ENCODE results near the gene OCIAD2. TPM values are rescaled to one million over a fixed set of nuclear protein-coding genes. Genes with fewer than 3 reads are reported as not detected.
"Not testable (repeated sequence)": the region's sequence is repeated elsewhere in the genome, so short reads cannot be mapped to it uniquely, and the experiment has no call there.

Gene OCIAD2
- total RNA-seq, 4 donors from 2014 or later, result 22.0 to 56.1 (median 41.6) TPM

DNA sequence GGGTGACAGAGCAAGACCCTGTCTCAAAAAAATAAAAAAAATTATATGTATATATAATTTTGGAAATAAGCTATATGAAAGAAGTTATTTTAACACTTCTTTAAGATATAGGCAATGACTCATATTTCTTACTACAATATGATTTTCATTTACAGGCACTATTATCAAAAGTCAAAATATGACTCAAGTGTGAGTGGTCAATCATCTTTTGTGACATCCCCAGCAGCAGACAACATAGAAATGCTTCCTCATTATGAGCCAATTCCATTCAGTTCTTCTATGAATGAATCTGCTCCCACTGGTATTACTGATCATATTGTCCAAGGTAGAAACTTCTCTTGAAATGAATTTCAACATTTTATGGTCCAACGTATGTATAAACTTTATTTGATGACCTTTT is 54.9 kb downstream of the OCIAD2 start:
- H3K36me3 ChIP-seq, result peaks cover 10 to 15% of the 10 kb centered on the region in 2 donors
- H3K27me3 ChIP-seq, result no peaks in the 10 kb centered on the region
- H3K4me3 ChIP-seq (replicated peaks in 1 of 3), result no peak overlapping the region
- H3K4me1 ChIP-seq, result no peaks in the 10 kb centered on the region
- 94 to 98% methylated on average over 1 of the region's 1 CpG for WGBS, 2 donors
- no peak overlapping the region for H3K27ac ChIP-seq
- TF ChIP-seq, protein P1, sequence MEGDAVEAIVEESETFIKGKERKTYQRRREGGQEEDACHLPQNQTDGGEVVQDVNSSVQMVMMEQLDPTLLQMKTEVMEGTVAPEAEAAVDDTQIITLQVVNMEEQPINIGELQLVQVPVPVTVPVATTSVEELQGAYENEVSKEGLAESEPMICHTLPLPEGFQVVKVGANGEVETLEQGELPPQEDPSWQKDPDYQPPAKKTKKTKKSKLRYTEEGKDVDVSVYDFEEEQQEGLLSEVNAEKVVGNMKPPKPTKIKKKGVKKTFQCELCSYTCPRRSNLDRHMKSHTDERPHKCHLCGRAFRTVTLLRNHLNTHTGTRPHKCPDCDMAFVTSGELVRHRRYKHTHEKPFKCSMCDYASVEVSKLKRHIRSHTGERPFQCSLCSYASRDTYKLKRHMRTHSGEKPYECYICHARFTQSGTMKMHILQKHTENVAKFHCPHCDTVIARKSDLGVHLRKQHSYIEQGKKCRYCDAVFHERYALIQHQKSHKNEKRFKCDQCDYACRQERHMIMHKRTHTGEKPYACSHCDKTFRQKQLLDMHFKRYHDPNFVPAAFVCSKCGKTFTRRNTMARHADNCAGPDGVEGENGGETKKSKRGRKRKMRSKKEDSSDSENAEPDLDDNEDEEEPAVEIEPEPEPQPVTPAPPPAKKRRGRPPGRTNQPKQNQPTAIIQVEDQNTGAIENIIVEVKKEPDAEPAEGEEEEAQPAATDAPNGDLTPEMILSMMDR (IDR thresholded peaks at IDR 0.05), result no peak
- no peak for TF ChIP-seq POLR2A (IDR thresholded peaks at IDR 0.05)
- intact Hi-C loops (cut with DNase I), result loop anchor here (10.0 kb wide), 1 partner anchor 277 kb away; no protein-coding TSS in a partner anchor
- no peak for DNase-seq
- H3K9me3 ChIP-seq, result no peaks in the 10 kb centered on the region

DNA sequence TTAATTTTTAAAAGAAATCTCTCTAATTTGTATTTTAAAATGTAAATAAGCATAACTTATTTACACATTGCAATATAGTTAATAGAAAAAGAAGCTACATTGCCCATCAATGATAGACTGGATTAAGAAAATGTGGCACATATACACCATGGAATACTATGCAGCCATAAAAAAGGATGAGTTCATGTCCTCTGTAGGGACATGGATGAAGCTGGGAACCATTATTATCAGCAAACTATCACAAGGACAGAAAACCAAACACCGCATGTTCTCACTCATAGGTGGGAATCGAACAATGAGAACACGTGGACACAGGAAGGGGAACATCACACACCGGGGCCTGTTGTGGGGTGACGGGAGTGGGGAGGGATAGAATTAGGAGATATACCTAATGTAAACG is 57.8 kb downstream of the OCIAD2 start:
- H3K27ac ChIP-seq; DNase-seq; intact Hi-C loops (cut with DNase I); H3K4me1 ChIP-seq; H3K9me3 ChIP-seq; H3K27me3 ChIP-seq; H3K4me3 ChIP-seq (replicated peaks in 1 of 3): not testable (repeated sequence)
- 95% methylated on average over 6 of the region's 6 CpGs for WGBS, 2 donors
- H3K36me3 ChIP-seq, result peaks cover 8 to 13% of the 10 kb centered on the region in 2 donors

DNA sequence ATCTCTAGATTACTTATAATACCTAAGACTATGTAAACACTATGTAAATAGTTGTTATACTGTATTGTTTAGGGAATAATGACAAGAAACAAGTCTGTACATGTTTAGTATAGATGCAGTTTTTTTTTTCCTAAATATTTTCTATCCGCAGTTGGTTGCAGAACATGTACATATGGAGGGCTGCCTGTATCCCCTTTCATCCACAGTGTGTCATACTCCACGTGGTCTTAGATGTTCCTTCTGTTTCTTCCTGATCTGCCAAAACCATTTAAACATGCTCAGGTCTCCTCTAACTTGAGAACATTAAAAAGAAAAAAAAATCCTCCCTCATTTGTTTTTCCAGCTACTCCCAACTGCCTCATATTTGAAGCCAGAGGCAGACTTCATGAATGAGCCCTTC is 61.7 kb downstream of the OCIAD2 start:
- Histone ChIP-seq H3K9me3 (no peaks in the 10 kb centered on the region), H3K27me3 (no peaks in the 10 kb centered on the region), H3K36me3 (peaks cover 6 to 12% of the 10 kb centered on the region in 2 donors), H3K4me1 (no peaks in the 10 kb centered on the region), H3K27ac (no peak overlapping the region), H3K4me3 (replicated peaks in 1 of 3) (no peak overlapping the region)
- TF ChIP-seq, protein P1 (IDR thresholded peaks at IDR 0.05), result no peak
- no peak for TF ChIP-seq POLR2A (IDR thresholded peaks at IDR 0.05)
- DNase-seq, result no peak
- intact Hi-C loops (cut with DNase I), result no loop called here
- WGBS, 2 donors, result 87 to 94% methylated on average over 2 of the region's 2 CpGs

DNA sequence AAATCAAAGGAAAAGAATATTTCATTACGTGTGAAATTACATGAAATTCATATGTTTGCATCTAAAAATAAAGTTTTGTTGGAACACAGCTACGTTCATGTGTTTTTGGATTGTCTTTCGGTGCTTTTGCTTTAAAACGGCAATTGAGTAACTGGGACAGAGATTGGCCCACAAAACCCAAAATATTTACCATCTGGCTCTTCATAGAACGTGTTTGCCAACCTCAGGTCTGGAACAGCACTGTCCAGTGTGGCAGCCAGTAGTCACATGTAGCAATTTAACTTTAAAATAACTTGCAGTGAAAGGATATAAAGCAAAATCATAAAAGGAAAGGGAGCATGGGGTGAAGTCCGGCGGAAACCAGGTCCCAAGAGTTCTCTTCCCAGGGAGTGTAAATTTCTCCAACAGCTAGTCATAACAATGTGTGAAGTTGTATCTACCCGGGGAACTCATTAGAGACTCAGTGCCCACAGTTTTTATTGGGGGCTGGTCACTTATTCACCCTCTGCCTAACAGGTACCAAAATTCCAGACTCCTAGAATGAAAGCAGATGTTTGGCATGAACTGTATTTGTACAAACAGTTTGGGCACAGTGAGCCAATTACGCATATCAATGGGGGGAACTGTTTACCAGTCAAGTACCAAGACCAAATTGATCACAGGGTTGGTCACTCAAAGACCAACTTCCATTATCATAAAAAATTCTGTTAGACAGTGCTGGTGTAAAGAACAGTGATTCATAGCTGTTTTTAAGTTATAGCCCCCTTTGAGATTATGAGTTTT is 65.3 kb downstream of the OCIAD2 start:
- DNase-seq, result no peak
- TF ChIP-seq POLR2A (IDR thresholded peaks at IDR 0.05), result no peak
- TF ChIP-seq, protein P1 (IDR thresholded peaks at IDR 0.05), result no peak
- no peaks in the 10 kb centered on the region for H3K27me3 ChIP-seq
- no peak overlapping the region for H3K4me3 ChIP-seq (replicated peaks in 1 of 3)
- intact Hi-C loops (cut with DNase I), result no loop called here
- H3K27ac ChIP-seq, result no peak overlapping the region
- 93 to 94% methylated on average over 9 of the region's 9 CpGs for WGBS, 2 donors
- H3K9me3 ChIP-seq, result no peaks in the 10 kb centered on the region
- peaks cover 15 to 17% of the 10 kb centered on the region in 2 donors for H3K36me3 ChIP-seq
- no peaks in the 10 kb centered on the region for H3K4me1 ChIP-seq

DNA sequence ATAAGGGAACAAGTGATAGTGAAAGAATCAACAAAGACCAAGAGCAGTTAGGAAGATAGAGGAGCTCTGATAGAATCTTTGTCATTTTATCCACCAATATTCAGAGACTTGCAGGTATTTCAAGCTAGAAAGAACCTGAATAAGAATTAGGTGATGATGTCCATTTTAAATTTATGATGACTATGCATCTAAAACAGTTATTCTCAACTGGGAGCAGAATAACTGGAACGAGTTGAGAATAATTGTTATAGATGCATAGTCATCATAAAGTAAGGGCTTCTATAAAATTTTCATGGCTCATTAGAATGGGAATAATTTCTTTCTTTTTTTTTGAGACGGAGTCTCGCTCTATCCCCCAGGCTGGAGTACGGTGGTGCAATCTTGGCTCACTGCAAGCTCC is 69.9 kb downstream of the OCIAD2 start:
- intact Hi-C loops (cut with DNase I), result no loop called here
- H3K9me3 ChIP-seq, result no peaks in the 10 kb centered on the region
- peaks cover 28 to 35% of the 10 kb centered on the region in 2 donors for H3K36me3 ChIP-seq
- H3K4me3 ChIP-seq (replicated peaks in 1 of 3), result no peak overlapping the region
- H3K4me1 ChIP-seq, result peaks cover 11 to 12% of the 10 kb centered on the region in 2 donors
- WGBS, 2 donors, result 90 to 96% methylated on average over 4 of the region's 4 CpGs
- no peak overlapping the region for H3K27ac ChIP-seq
- TF ChIP-seq POLR2A (IDR thresholded peaks at IDR 0.05), result no peak
- TF ChIP-seq, protein P1 (IDR thresholded peaks at IDR 0.05), result no peak
- DNase-seq, result no peak
- H3K27me3 ChIP-seq, result no peaks in the 10 kb centered on the region

Small RNAs within 50 kb of the gene (small RNA-seq; reads per million reads assigned to genes)
- gene AC020593.1 (not detected), gene RNU6-158P (not detected)

Other genes starting within 250 kb of the OCIAD2 start
- 10 to 100 TPM; 48.7 to 90.4 (median 67.8) TPM for gene FRYL, start 126.5 kb downstream of the OCIAD2 start, total RNA-seq
- gene OCIAD1, start 75.7 kb downstream of the OCIAD2 start, total RNA-seq, result 100 to 1,000 TPM; 150 to 273 (median 213) TPM
- 10 to 100 TPM in 3 of 4 donors, 1 to 10 TPM in 1; 5.3 to 27.4 (median 18.8) TPM for gene CWH43, start 79.5 kb upstream of the OCIAD2 start, total RNA-seq